ENCODE results near the gene YRDC. TPM values are rescaled to one million over a fixed set of nuclear protein-coding genes. Genes with fewer than 3 reads are reported as not detected.

YRDC gene
- total and polyA plus RNA-seq, 8 donors = 9.8 to 16.9 (median 12.1) TPM

DNA sequence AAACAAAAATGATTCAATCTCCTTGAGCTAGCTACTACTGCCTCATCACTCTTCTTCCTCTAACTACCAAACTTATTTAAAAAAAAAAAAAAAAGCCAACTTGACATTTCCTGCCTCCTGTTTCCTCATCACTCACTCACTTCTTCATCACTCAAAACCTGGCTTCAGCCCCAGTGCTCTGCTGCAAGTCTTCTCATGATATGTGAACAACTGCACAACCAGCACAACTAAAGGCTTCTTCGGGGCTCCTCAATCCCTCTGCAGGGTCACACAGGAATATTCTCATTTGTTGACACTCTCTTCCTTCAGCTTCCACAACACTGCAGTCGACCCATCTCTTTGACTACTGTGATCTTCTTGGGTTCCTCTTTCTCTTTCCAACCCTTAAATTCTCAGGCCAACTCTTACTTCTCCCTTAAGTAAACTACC lies 43.8 kb upstream of the YRDC start:
- TF ChIP-seq, protein P1, sequence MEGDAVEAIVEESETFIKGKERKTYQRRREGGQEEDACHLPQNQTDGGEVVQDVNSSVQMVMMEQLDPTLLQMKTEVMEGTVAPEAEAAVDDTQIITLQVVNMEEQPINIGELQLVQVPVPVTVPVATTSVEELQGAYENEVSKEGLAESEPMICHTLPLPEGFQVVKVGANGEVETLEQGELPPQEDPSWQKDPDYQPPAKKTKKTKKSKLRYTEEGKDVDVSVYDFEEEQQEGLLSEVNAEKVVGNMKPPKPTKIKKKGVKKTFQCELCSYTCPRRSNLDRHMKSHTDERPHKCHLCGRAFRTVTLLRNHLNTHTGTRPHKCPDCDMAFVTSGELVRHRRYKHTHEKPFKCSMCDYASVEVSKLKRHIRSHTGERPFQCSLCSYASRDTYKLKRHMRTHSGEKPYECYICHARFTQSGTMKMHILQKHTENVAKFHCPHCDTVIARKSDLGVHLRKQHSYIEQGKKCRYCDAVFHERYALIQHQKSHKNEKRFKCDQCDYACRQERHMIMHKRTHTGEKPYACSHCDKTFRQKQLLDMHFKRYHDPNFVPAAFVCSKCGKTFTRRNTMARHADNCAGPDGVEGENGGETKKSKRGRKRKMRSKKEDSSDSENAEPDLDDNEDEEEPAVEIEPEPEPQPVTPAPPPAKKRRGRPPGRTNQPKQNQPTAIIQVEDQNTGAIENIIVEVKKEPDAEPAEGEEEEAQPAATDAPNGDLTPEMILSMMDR (IDR thresholded peaks at IDR 0.05) = no peak
- no peak for DNase-seq
- Histone ChIP-seq H3K36me3 (peaks cover 0 to 54% of the 10 kb centered on the region in 2 donors), H3K27ac (peak overlapping the region in 1 of 2 donors; percentile 87), H3K9me3 (no peaks in the 10 kb centered on the region), H3K4me1 (peaks cover 16 to 99% of the 10 kb centered on the region in 2 donors), H3K4me3 (peak overlapping the region in 1 of 2 donors; percentile 1), H3K27me3 (no peaks in the 10 kb centered on the region)
- ATAC-seq = peak; percentile 42
- intact Hi-C loops (cut with DNase I) = no loop called here

DNA sequence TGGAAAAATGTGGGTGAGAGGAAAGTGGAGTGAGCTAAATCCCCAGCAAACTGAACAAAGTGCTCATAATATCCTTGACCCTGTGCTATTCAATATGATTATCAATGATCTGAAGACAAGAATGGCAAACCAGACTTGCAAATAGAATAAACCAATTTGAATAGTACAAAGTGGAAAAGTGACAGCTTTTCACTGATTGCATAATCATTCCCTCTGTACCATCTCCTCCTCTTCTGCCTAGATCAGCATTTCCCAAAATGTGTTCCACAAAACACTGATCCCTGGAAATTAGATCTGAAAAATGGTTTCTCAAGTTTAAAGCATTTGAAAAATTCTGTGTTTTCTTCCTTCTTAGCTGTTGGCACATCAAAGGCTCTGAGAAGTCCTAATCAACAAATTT lies 43.3 kb upstream of the YRDC start:
- peak in 1 of 4 donors; percentile 15 for DNase-seq
- H3K9me3 ChIP-seq = no peaks in the 10 kb centered on the region

DNA sequence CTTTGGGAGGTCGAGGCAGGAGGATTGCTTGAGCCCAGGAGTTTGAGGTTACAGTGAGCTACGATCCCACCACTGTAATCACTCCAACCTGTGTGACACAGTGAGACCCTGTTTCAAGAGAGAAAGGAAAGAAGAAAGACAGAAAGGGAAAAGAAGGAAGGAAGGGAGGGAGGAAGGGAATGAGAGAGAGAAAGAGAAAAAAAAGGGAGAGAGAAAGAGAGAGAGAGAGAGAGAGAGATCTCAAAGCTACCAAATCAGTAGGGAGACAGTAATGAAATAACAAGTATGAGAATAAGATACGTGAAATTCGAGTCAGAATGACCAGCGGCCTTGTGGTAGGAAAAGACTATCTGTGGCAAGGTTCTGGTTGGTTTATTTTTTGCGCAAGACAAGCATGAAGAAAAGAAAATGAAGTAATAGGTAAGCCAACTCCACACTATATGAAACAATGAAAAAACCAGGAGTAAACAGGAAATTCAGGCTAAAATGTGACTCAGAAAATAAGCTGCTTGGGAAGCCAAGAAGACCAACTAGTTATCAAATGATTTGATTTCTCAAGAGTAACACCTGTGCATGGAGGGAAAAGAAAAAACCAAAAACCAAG lies 42.4 kb upstream of the YRDC start:
- H3K36me3 ChIP-seq = peaks cover 0 to 41% of the 10 kb centered on the region in 2 donors
- intact Hi-C loops (cut with DNase I) = no loop called here
- peaks cover 16 to 99% of the 10 kb centered on the region in 2 donors for H3K4me1 ChIP-seq
- H3K27ac ChIP-seq = peak overlapping the region in 1 of 2 donors; percentile 87
- TF ChIP-seq, protein P1 (IDR thresholded peaks at IDR 0.05) = no peak
- H3K27me3 ChIP-seq = no peaks in the 10 kb centered on the region
- ATAC-seq = no peak
- DNase-seq = no peak
- H3K9me3 ChIP-seq = no peaks in the 10 kb centered on the region
- peak overlapping the region in 1 of 2 donors; percentile 1 for H3K4me3 ChIP-seq

More for the DNA sequence above, 43.3 kb upstream of the YRDC start:
- peak; percentile 25 for ATAC-seq
- H3K27ac ChIP-seq = peak overlapping the region in 1 of 2 donors; percentile 87
- intact Hi-C loops (cut with DNase I) = no loop called here
- H3K4me3 ChIP-seq = peak overlapping the region in 1 of 2 donors; percentile 1
- no peaks in the 10 kb centered on the region for H3K27me3 ChIP-seq
- H3K4me1 ChIP-seq = peaks cover 16 to 99% of the 10 kb centered on the region in 2 donors
- peaks cover 0 to 49% of the 10 kb centered on the region in 2 donors for H3K36me3 ChIP-seq
- TF ChIP-seq, protein P1 (IDR thresholded peaks at IDR 0.05) = no peak

DNA sequence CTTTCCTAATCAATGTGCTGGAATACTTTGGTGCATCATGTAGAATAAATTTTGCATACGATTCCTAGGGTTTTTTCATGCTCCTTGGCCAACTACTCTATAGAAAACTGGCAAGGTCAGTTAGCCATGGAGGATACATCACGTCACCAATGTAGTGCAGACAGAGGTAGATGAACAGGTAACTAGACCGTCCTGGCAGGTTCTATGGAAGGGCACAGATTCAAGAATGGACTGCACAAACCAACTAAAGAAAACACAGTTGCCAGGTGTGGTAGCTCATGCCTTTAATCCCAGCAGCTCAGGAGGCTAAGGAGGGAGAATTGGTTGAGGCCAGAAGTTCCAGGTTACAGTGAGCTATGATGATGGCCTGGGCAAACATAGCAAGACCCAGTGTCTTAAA lies 41.5 kb upstream of the YRDC start:
- Histone ChIP-seq H3K4me1 (peaks cover 16 to 99% of the 10 kb centered on the region in 2 donors), H3K27me3 (no peaks in the 10 kb centered on the region), H3K9me3 (no peaks in the 10 kb centered on the region), H3K27ac (peak overlapping the region in 1 of 2 donors; percentile 87), H3K36me3 (peaks cover 0 to 31% of the 10 kb centered on the region in 2 donors), H3K4me3 (no peak overlapping the region)
- ATAC-seq (no peak), DNase-seq (no peak)
- intact Hi-C loops (cut with DNase I) = no loop called here
- TF ChIP-seq, protein P1 (IDR thresholded peaks at IDR 0.05) = no peak

DNA sequence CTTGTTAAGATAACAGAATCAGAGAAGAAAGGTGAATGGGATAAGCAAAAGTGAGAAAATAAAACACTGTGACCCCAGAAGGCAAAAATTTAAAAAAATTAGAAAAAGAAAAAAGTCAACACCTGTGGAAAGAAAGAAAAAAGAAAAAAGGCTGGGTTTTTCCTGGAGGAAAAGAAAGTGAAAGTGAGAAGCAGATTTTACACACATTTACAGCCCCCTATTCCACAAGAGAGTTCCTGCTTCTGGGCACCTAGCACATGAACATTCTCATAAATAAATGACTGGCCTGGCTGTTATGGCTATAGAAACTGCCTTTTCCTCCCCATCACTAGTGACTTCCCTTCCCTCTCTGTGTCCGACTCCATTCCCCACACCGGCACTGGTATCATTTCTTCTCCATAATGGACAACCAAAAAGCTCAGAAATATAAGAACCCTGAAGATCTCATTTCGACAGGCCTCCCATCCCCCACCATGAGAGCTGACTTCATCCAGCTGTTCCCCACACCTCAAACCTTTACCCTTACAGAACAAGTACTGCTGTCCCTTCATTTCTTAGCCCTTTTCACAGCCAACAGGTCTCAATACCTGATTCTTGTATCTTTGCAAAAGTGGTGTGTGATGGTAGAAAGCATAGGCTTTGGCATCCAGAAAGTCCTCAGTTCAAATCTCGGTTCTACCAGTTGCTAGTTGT lies 38.8 kb upstream of the YRDC start:
- TF ChIP-seq, protein P1 (IDR thresholded peaks at IDR 0.05) = no peak
- Histone ChIP-seq H3K36me3 (peaks cover 0 to 26% of the 10 kb centered on the region in 2 donors), H3K27me3 (no peaks in the 10 kb centered on the region), H3K9me3 (no peaks in the 10 kb centered on the region), H3K27ac (peak overlapping the region in 1 of 2 donors; percentile 87), H3K4me1 (peaks cover 13 to 97% of the 10 kb centered on the region in 2 donors), H3K4me3 (no peak overlapping the region)
- intact Hi-C loops (cut with DNase I) = no loop called here
- ATAC-seq (no peak), DNase-seq (no peak)

Data from left lung (tissue), 10 donors.